Measurements from ENCODE around the gene TNFRSF21.

DNA sequence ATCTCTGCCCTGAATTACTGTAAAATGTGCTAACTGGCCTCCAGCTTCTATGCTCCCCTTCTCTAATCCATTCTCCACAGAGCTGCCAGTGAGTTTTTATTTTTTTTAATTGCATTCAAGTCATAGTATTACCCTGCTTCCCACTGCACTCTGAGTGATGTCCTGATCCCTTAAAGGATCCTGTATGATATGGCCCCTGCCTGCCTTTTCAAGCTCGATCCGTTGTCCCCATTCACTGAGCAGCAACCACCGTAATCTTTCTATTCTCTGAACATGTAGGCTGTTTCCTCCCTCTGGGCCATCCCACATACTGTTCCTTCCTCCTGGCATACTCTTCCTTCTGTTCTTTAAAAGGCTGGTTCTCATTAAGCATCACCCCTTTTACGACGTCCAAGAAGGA is 9.3 kb downstream of the TNFRSF21 start:
- TF ChIP-seq, protein P1, sequence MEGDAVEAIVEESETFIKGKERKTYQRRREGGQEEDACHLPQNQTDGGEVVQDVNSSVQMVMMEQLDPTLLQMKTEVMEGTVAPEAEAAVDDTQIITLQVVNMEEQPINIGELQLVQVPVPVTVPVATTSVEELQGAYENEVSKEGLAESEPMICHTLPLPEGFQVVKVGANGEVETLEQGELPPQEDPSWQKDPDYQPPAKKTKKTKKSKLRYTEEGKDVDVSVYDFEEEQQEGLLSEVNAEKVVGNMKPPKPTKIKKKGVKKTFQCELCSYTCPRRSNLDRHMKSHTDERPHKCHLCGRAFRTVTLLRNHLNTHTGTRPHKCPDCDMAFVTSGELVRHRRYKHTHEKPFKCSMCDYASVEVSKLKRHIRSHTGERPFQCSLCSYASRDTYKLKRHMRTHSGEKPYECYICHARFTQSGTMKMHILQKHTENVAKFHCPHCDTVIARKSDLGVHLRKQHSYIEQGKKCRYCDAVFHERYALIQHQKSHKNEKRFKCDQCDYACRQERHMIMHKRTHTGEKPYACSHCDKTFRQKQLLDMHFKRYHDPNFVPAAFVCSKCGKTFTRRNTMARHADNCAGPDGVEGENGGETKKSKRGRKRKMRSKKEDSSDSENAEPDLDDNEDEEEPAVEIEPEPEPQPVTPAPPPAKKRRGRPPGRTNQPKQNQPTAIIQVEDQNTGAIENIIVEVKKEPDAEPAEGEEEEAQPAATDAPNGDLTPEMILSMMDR (IDR thresholded peaks at IDR 0.05; ENCODE audit: borderline replicate concordance, extremely low read depth, low read length, poor library complexity, severe bottlenecking) = no peak
- TF ChIP-seq EZH2 (IDR thresholded peaks at IDR 0.05; ENCODE audit: borderline replicate concordance, low read depth, low read length, severe bottlenecking) = no peak

All from DND-41 (cell line).